A549 (cell line): Measurements from ENCODE around the gene TBX21. TPM values are rescaled to one million over a fixed set of nuclear protein-coding genes. Genes with fewer than 3 reads are reported as not detected.
A peak's percentile ranks its signal among the peaks of the same experiment; 100 is the strongest.

Experiments used
- ATAC-seq, 2 experiments: fragments of 200-7000 bp in 1 of 2; fragments of >200 bp in 1 of 2; cut with Nextera tagmentation in 1 of 2; cut with Tn5 transposase in 1 of 2; 3 replicates each; pipeline versions ENCODE4 v1.8.0 to v1.9.1; 2018 to 2020; ENCODE audit warnings: mild to moderate bottlenecking in 1 of 2, moderate library complexity in 1 of 2
- CTCF ChIA-PET: fragments of 300-600 bp; sonication (Branson Sonifier 250); formaldehyde crosslinking; extraction: SDS; loops from one replicate; lab custom pipeline; 2021; ENCODE audit warnings: antibody characterized with exemption, inconsistent platforms; lab: Yijun Ruan, JAX
- POLR2A ChIA-PET: fragments of 350-600 bp; formaldehyde crosslinking; extraction: SDS; loops from one replicate; lab custom pipeline; 2021; ENCODE audit warnings: antibody characterized with exemption, inconsistent platforms; lab: Yijun Ruan, JAX
- DNase-seq, 2 experiments: peaks; one replicate each; pipeline versions ENCODE4 v3.0.0 to v3.0.0-alpha.2; 2011 to 2016; ENCODE audit warnings: low read depth in 1 of 2, low spot score in 1 of 2
- FAIRE-seq: peaks from 2 replicates; lab custom pipeline; 2011; peaks lifted over from hg19 to GRCh38; lab: Jason Lieb, UNC
- H3K27ac ChIP-seq, 2 experiments: fragments of >200 bp; sonication (Bioruptor Twin); formaldehyde crosslinking; 3 replicates each; pipeline ENCODE4 v1.5.1; 2016 to 2017
- H3K4me1 ChIP-seq: fragments of >200 bp; sonication (Bioruptor Twin); formaldehyde crosslinking; 3 replicates; pipeline ENCODE4 v1.6.1; 2016
- H3K4me2 ChIP-seq: fragments of >200 bp; sonication (Bioruptor Twin); formaldehyde crosslinking; 3 replicates; pipeline ENCODE4 v1.6.1; 2016
- H3K4me3 ChIP-seq: fragments of >200 bp; sonication (Bioruptor Twin); formaldehyde crosslinking; 3 replicates; pipeline ENCODE4 v1.5.1; 2016
- H3K9me3 ChIP-seq: fragments of >200 bp; sonication (Bioruptor Twin); formaldehyde crosslinking; 3 replicates; pipeline ENCODE4 v1.6.1; 2016
- BHLHE40 ChIP-seq: IDR thresholded peaks from 2 replicates; pipeline ENCODE4 v1.6.1; 2012; ENCODE audit warnings: low read depth, low read length, inconsistent platforms
- CHD4 ChIP-seq: fragments of 200-600 bp; sonication (generic); IDR thresholded peaks from 2 replicates; pipeline ENCODE4 v1.6.1; 2016; ENCODE audit warnings: antibody characterized with exemption, mild to moderate bottlenecking, borderline replicate concordance
- CTCF ChIP-seq: fragments of >200 bp; sonication (Bioruptor Twin); formaldehyde crosslinking; IDR thresholded peaks from 3 replicates; pipeline ENCODE4 v1.5.1; 2016
- HDAC2 ChIP-seq: fragments of 200-600 bp; sonication (generic); IDR thresholded peaks from 2 replicates; pipeline ENCODE4 v1.6.1; 2016
- HOXA7 ChIP-seq: fragments of 250-450 bp; sonication (Bioruptor Pico); IDR thresholded peaks from 2 replicates; pipeline ENCODE4 v1.5.0; 2020; ENCODE audit warnings: mild to moderate bottlenecking, moderate library complexity
- JUN ChIP-seq, 2 experiments: fragments of >200 bp; sonication (Bioruptor Twin); formaldehyde crosslinking; IDR thresholded peaks; 2 replicates in 1 of 2; 3 replicates in 1 of 2; pipeline ENCODE4 v1.6.1; 2016 to 2017
- JUNB ChIP-seq: fragments of >200 bp; sonication (Bioruptor Twin); formaldehyde crosslinking; IDR thresholded peaks from 2 replicates; pipeline ENCODE4 v1.6.1; 2016
- KDM5A ChIP-seq: fragments of 200-600 bp; sonication (generic); IDR thresholded peaks from 2 replicates; pipeline ENCODE4 v1.6.1; 2016; ENCODE audit warnings: antibody characterized with exemption, mild to moderate bottlenecking
- MYC ChIP-seq: IDR thresholded peaks from 2 replicates; pipeline ENCODE4 v1.6.1; 2012; ENCODE audit warnings: mild to moderate bottlenecking, inconsistent platforms, low read length, improper control_type of control experiment, borderline replicate concordance
- PHF8 ChIP-seq: fragments of 200-600 bp; sonication (generic); IDR thresholded peaks from 2 replicates; pipeline ENCODE4 v1.6.1; 2016; ENCODE audit warnings: low read depth, mild to moderate bottlenecking, antibody characterized with exemption, moderate library complexity, borderline replicate concordance
- POLR2A ChIP-seq: IDR thresholded peaks from 2 replicates; pipeline ENCODE4 v1.6.1; 2012; ENCODE audit warnings: mild to moderate bottlenecking, low read length
- POLR2AphosphoS2 ChIP-seq: conservative IDR thresholded peaks from 2 replicates; pipeline ENCODE4 v1.6.1; 2012; ENCODE audit warnings: low read length, improper control_type of control experiment, inconsistent platforms
- RAD21 ChIP-seq, 2 experiments: fragments of >200 bp in 1 of 2; sonication (Bioruptor Twin) in 1 of 2; formaldehyde crosslinking in 1 of 2; IDR thresholded peaks in 1 of 2; conservative IDR thresholded peaks in 1 of 2; 2 replicates in 1 of 2; 3 replicates in 1 of 2; pipeline ENCODE4 v1.6.1; 2012 to 2018; ENCODE audit warnings: inconsistent platforms in 1 of 2
- RARB ChIP-seq: fragments of 250-450 bp; sonication (Bioruptor Pico); IDR thresholded peaks from 2 replicates; pipeline ENCODE4 v1.8.0; 2021; ENCODE audit warnings: mild to moderate bottlenecking, moderate library complexity
- SMC3 ChIP-seq: fragments of >200 bp; sonication (Bioruptor Twin); formaldehyde crosslinking; IDR thresholded peaks from 3 replicates; pipeline ENCODE4 v1.6.1; 2018; ENCODE audit warnings: inconsistent platforms
- TP53 ChIP-seq: fragments of 250-450 bp; sonication (Bioruptor Pico); IDR thresholded peaks from 2 replicates; pipeline ENCODE4 v1.5.0; 2021; ENCODE audit warnings: mild to moderate bottlenecking, moderate library complexity
- WGBS: methylation state at CpG from one replicate; pipeline ENCODE4 v1.1.6; 2017; ENCODE audit errors: missing lambda C conversion rate; 5-methylcytosine and 5-hydroxymethylcytosine counted together
- polyA minus RNA-seq: library from RNA; depleted of rRNA, polyadenylated mRNA; stranded (reverse); fragments of >200 nt; gene quantifications from 2 replicates; pipeline ENCODE4 v1.2.3, GENCODE V29; 2011; rRNA and poly(A)+ RNA removed
- polyA plus RNA-seq, 4 experiments: library from polyadenylated mRNA; depleted of rRNA in 3 of 4; stranded (reverse); fragments of >200 nt; fragmentation: RNase III in 1 of 4; extraction: RNeasy Plus Mini Kit Qiagen cat#74134 plus additional on column Dnase treatment in 1 of 4; gene quantifications; 2 replicates in 3 of 4; 3 replicates in 1 of 4; pipeline ENCODE4 v1.2.3, GENCODE V29; 2011 to 2017
- TF ChIP-seq, protein P1 (sequence below): IDR thresholded peaks from 2 replicates; pipeline ENCODE4 v1.6.1; 2012

Gene TBX21, protein sequence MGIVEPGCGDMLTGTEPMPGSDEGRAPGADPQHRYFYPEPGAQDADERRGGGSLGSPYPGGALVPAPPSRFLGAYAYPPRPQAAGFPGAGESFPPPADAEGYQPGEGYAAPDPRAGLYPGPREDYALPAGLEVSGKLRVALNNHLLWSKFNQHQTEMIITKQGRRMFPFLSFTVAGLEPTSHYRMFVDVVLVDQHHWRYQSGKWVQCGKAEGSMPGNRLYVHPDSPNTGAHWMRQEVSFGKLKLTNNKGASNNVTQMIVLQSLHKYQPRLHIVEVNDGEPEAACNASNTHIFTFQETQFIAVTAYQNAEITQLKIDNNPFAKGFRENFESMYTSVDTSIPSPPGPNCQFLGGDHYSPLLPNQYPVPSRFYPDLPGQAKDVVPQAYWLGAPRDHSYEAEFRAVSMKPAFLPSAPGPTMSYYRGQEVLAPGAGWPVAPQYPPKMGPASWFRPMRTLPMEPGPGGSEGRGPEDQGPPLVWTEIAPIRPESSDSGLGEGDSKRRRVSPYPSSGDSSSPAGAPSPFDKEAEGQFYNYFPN
- 0.03 TPM in 1 of 2 replicates, not detected in the other for polyA plus RNA-seq (2011; rRNA removed)
- polyA plus RNA-seq (2012; cell fraction: cytosol; rRNA removed): 0.04 TPM in 1 of 2 replicates, not detected in the other
- polyA plus RNA-seq (2012; cell fraction: nucleus; rRNA removed): 0.02 TPM in 1 of 2 replicates, not detected in the other
- 0.04 TPM in 1 of 3 replicates, not detected in the others for polyA plus RNA-seq (2017; fragmentation: RNase III; extraction: RNeasy Plus Mini Kit Qiagen cat#74134 plus additional on column Dnase treatment)
- not detected in 2 replicates for polyA minus RNA-seq

DNA sequence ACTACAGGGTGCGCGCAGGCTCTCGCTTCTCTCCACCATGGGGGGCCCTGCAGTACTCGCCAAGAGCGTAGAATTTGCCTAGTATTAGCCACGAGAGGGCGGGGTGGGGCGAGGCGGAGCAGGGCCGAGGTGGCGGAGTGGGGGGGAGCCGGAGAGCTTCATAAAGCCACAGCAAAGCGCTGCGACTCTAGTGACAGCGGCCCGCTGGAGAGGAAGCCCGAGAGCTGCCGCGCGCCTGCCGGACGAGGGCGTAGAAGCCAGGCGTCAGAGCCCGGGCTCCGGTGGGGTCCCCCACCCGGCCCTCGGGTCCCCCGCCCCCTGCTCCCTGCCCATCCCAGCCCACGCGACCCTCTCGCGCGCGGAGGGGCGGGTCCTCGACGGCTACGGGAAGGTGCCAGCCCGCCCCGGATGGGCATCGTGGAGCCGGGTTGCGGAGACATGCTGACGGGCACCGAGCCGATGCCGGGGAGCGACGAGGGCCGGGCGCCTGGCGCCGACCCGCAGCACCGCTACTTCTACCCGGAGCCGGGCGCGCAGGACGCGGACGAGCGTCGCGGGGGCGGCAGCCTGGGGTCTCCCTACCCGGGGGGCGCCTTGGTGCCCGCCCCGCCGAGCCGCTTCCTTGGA lies at the start of gene TBX21:
Gene TBX21, plus strand, starts transcription at position 190 of the 627 bp plus-strand sequence. Its CDS starts 219 bp downstream, at position 409.
- Histone ChIP-seq H3K27ac (peak within 1 kb of the TSS in 1 of 2 experiments; percentile 74; a peak in 3 of 6 replicates), H3K9me3 (no peaks in the 10 kb centered on the region), H3K4me3 (peak within 1 kb of the TSS; percentile 48), H3K4me2 (peak within 1 kb of the TSS; percentile 88), H3K4me1 (0 out of 3 replicates have a peak, but pooled peaks cover 4% of the 10 kb centered on the region)
- FAIRE-seq (no peak), DNase-seq (peak; percentile 80 to 90), ATAC-seq (peak; percentile 74 to 91)
- CTCF ChIA-PET: interaction anchor here (0.9 to 11.2 kb wide), 25 partner anchors 8 to 110 kb away, joined by 3 to 87 read pairs (median 5); no protein-coding TSS in a partner anchor
- POLR2A ChIA-PET: interaction anchor here (0.6 to 1.2 kb wide), 3 partner anchors 57 to 732 kb away, joined by 3 to 11 read pairs (median 4); partner anchors contain the start of genes LRRC46 and MRPL10
- 5% methylated on average over 16 of the region's 73 CpGs for WGBS
- 0 out of 2 replicates have a peak, but pooled peaks have one; percentile 39 for TF ChIP-seq POLR2A
- TF ChIP-seq BHLHE40: no peak
- TF ChIP-seq HDAC2: peak; percentile 62; the same call in 1 of the 2 replicates
- TF ChIP-seq PHF8: no peak
- TF ChIP-seq, protein P1, sequence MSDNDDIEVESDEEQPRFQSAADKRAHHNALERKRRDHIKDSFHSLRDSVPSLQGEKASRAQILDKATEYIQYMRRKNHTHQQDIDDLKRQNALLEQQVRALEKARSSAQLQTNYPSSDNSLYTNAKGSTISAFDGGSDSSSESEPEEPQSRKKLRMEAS: 0 out of 2 replicates have a peak, but pooled peaks have one; percentile 15
- peak; percentile 40; a peak in 3 of 5 replicates for TF ChIP-seq RAD21 (conservative IDR thresholded peaks at IDR 0.05 in 1 of 2, IDR thresholded peaks at IDR 0.05 in 1 of 2)
- TF ChIP-seq SMC3: peak; percentile 57
- TF ChIP-seq CTCF: peak; percentile 45; the same call in 2 of the 3 replicates

DNA sequence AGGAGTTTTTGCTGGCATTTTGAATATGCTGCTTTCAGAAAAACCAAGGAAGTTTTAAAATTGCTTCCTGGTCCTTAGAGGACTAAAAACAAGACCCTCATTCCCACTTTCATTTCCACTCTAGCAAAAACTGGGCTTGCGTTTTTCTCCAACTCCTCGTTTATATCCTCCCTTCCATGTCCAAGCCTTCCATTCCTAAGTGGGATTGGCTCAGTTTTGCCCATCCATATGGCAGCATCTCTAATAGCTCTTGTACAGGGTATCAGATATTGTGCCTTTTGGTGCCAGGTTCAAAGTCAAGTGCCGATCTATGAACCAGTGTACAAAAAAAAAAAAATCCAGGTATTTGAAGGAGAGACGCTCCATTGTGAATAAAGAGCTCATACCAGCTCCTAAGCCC lies 49.0 kb upstream of the TBX21 start:
- no peak for FAIRE-seq
- ChIA-PET POLR2A (interaction anchor here (1.0 kb wide), 1 partner anchor 20 kb away, joined by 6 read pairs; no protein-coding TSS in a partner anchor), CTCF (interaction anchor here (0.6 to 3.0 kb wide), 8 partner anchors 10 to 117 kb away, joined by 3 to 13 read pairs (median 3); partner anchors contain the start of gene TBKBP1)
- no peak overlapping the region for H3K27ac ChIP-seq
- DNase-seq: no peak
- H3K9me3 ChIP-seq: no peaks in the 10 kb centered on the region
- no peak overlapping the region for H3K4me2 ChIP-seq
- no peak overlapping the region for H3K4me3 ChIP-seq
- WGBS: 96% methylated on average over 4 of the region's 4 CpGs
- H3K4me1 ChIP-seq: peaks cover 29% of the 10 kb centered on the region; the same call in 2 of the 3 replicates
- no peak for ATAC-seq
- no peak for TF ChIP-seq PHF8
- TF ChIP-seq RARB (CRISPR knock-in tag): no peak
- TF ChIP-seq JUNB: no peak
- TF ChIP-seq CHD4: no peak
- TF ChIP-seq MYC: no peak
- no peak for TF ChIP-seq KDM5A

DNA sequence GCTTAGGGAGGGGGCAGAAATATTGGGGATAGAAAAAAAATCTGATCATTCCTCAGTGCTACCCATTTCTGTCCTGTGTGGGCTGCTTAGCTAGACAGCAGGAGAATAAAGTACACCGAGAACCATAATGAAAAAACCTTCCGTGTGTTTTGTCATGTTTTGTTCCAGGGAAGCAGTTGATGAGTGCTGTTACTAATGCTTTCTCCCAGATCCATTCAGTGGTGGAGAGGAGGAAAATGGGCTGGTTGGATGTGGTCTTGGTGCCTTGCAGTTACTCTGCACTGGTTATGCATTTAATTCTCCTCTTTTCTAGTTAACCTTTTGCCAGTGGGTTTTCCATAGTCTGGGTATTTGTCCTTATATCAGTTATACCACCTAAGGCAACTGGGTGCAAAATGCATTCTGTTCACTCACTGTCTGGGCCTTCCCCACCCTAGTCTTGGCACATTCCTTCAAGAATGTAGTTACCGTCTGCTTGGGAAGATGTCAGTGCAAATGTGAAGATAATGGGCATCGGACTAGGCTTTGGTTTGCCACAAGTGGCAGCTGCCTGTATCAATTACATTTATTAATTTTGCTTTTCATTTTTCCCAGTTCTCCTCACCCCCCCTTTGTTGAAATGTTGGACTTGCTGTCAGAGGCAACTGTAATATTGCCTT lies 48.4 kb upstream of the TBX21 start:
- Histone ChIP-seq H3K4me3 (no peak overlapping the region), H3K4me1 (peaks cover 29% of the 10 kb centered on the region; the same call in 2 of the 3 replicates), H3K27ac (no peak overlapping the region), H3K9me3 (no peaks in the 10 kb centered on the region), H3K4me2 (no peak overlapping the region)
- FAIRE-seq (no peak), ATAC-seq (no peak), DNase-seq (no peak)
- CTCF ChIA-PET: interaction anchor here (0.6 to 3.0 kb wide), 12 partner anchors 8 to 366 kb away, joined by 3 to 13 read pairs (median 3); partner anchors contain the start of genes TBKBP1 and TBX21
- 95% methylated on average over 4 of the region's 4 CpGs for WGBS
- TF ChIP-seq POLR2AphosphoS2: peak; percentile 65
- peak; percentile 68; the same call in 1 of the 2 replicates for TF ChIP-seq TP53
- TF ChIP-seq JUN (IDR thresholded peaks at IDR 0.05): peak in 1 of 2 experiments; percentile 58; a peak in 1 of 5 replicates
- TF ChIP-seq, protein P1: no peak
- peak; percentile 14 for TF ChIP-seq HOXA7 (CRISPR knock-in tag)
- POLR2A ChIA-PET: interaction anchor here (1.0 kb wide), 1 partner anchor 21 kb away, joined by 6 read pairs; no protein-coding TSS in a partner anchor
